ENCODE measurements around the gene WDR93.

- TF ChIP-seq CTCF (IDR thresholded peaks at IDR 0.05) (peak; percentile 77 to 97 (median 89)), POLR2A (IDR thresholded peaks at IDR 0.05) (no peak)
These were observed 49.5 kb downstream of the WDR93 start for GRCh38 chr15:89740137-89740536.

All from adrenal gland (tissue), 5 donors.